HCT116 (cell line): ENCODE measurements around the gene DOC2A.

Experiments used
- CTCF ChIP-seq, 3 experiments: fragments of 200-600 bp in 1 of 3; sonication (generic) in 1 of 3; IDR thresholded peaks in 2 of 3; conservative IDR thresholded peaks in 1 of 3; 2 replicates each; pipeline ENCODE4 v1.5.1; 2012 to 2017; ENCODE audit warnings: low read depth in 2 of 3, low read length in 2 of 3, antibody characterized with exemption in 1 of 3, borderline replicate concordance in 1 of 3, control low read depth in 1 of 3, mild to moderate bottlenecking in 1 of 3, mixed read lengths in 1 of 3, mixed run types in 1 of 3, moderate library complexity in 1 of 3; ENCODE audit not compliant: insufficient read depth in 1 of 3
- EGR1 ChIP-seq: IDR thresholded peaks from 2 replicates; pipeline ENCODE4 v1.6.1; 2012; ENCODE audit warnings: low read depth
- ELF1 ChIP-seq: IDR thresholded peaks from 2 replicates; pipeline ENCODE4 v1.6.1; 2012; ENCODE audit warnings: low read depth, borderline replicate concordance
- EZH2phosphoT487 ChIP-seq: fragments of 200-600 bp; IDR thresholded peaks from 2 replicates; pipeline ENCODE4 v1.6.1; 2018; ENCODE audit warnings: antibody characterized with exemption, borderline replicate concordance
- MAX ChIP-seq: IDR thresholded peaks from 2 replicates; pipeline ENCODE4 v1.6.1; 2012
- POLR2A ChIP-seq: IDR thresholded peaks from 2 replicates; pipeline ENCODE4 v1.7.0; 2011; ENCODE audit warnings: borderline replicate concordance; ENCODE audit not compliant: insufficient read depth, insufficient read length; ENCODE audit errors: extremely low read depth
- POLR2AphosphoS5 ChIP-seq: IDR thresholded peaks from 2 replicates; pipeline ENCODE4 v1.6.1; 2011; ENCODE audit warnings: mild to moderate bottlenecking, low read depth, low read length, moderate library complexity
- REST ChIP-seq: IDR thresholded peaks from 2 replicates; pipeline ENCODE4 v1.6.1; 2012; ENCODE audit warnings: low read depth
- SRF ChIP-seq: IDR thresholded peaks from 2 replicates; pipeline ENCODE4 v1.6.1; 2012; ENCODE audit warnings: low read depth
- YY1 ChIP-seq: IDR thresholded peaks from 2 replicates; pipeline ENCODE4 v1.6.1; 2011; ENCODE audit warnings: low read length, low read depth, moderate library complexity, mild to moderate bottlenecking; ENCODE audit not compliant: insufficient replicate concordance; ENCODE audit errors: extremely low read depth

- peak; percentile 54 to 81 (median 58); a peak in 4 of 6 replicates for TF ChIP-seq CTCF (IDR thresholded peaks at IDR 0.05 in 2 of 3, conservative IDR thresholded peaks at IDR 0.05 in 1 of 3; ENCODE audit: borderline replicate concordance in 1 of 3, insufficient read depth in 1 of 3, low read depth in 2 of 3, low read length in 2 of 3)
- no peak for TF ChIP-seq EZH2phosphoT487
- TF ChIP-seq MAX, result no peak
- TF ChIP-seq SRF, result no peak
- no peak for TF ChIP-seq ELF1
- TF ChIP-seq REST, result no peak
- no peak for TF ChIP-seq POLR2A
- TF ChIP-seq EGR1, result no peak
- no peak for TF ChIP-seq POLR2AphosphoS5
- no peak for TF ChIP-seq YY1
Observed at GRCh38 chr16:30041841-30042240, 31.0 kb upstream of the DOC2A start.
